ENCODE measurements around the gene LRRC72.

The LRRC72 gene

DNA sequence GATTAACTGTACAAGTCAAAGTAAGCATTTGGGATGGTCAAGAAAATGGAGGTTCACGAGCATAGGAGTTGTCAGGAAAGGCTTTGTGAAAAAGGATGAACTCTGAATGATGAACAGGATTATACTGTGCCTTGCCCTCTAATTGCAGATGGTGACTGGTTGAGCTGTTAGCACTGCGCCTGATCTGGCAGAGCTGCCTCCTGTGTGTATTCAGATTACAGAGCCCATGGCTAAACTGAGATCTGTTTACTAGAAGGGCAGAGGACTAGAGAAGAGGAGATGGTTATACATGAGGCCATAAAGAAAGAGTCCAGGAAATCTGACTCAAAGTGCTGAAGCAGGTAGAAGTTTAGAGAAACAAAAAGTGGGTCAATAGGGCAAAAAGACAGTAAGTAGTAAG, 29.7 kb downstream of the LRRC72 start:
- Histone ChIP-seq H3K27ac (no peak overlapping the region), H3K4me3 (ENCODE audit: low read depth, low read length) (no peak overlapping the region), H3K36me3 (replicated peaks) (no peaks in the 10 kb centered on the region), H3K27me3 (replicated peaks) (no peaks in the 10 kb centered on the region)
- TF ChIP-seq, protein P1, sequence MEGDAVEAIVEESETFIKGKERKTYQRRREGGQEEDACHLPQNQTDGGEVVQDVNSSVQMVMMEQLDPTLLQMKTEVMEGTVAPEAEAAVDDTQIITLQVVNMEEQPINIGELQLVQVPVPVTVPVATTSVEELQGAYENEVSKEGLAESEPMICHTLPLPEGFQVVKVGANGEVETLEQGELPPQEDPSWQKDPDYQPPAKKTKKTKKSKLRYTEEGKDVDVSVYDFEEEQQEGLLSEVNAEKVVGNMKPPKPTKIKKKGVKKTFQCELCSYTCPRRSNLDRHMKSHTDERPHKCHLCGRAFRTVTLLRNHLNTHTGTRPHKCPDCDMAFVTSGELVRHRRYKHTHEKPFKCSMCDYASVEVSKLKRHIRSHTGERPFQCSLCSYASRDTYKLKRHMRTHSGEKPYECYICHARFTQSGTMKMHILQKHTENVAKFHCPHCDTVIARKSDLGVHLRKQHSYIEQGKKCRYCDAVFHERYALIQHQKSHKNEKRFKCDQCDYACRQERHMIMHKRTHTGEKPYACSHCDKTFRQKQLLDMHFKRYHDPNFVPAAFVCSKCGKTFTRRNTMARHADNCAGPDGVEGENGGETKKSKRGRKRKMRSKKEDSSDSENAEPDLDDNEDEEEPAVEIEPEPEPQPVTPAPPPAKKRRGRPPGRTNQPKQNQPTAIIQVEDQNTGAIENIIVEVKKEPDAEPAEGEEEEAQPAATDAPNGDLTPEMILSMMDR (IDR thresholded peaks at IDR 0.05; ENCODE audit: low read depth, low read length, missing control alignments) = no peak
- no peak for DNase-seq
- in situ Hi-C loops (cut with HindIII; ENCODE audit: low pct_ligation_motif_present, low sequenced_read_pairs) = no loop called here

DNA sequence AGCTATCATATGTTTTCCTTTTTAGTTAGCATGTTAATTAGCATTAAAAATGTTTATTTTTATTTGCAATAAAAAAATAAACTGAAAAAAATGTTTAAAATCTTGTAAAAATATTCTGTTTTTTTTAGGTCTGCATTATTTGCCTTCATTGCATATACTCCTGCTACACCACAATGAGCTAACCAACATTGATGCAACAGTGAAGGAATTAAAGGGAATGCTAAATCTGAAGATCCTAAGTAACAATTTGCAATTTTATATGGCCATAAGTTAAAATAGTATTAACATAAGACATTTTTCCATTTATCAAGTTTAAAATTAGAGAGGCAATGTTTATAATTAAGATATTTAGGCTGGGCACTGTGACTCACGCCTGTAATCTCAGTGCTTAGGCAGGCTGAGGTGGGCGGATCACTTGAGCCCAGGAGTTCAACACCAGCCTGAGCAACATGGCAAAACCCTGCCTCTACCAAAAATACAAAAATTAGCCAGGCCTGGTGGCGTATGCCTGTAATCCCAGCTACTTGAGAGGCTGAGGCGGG, 32.2 kb downstream of the LRRC72 start:
- TF ChIP-seq, protein P1 (IDR thresholded peaks at IDR 0.05; ENCODE audit: low read depth, low read length, missing control alignments) = no peak
- Histone ChIP-seq H3K36me3 (replicated peaks) (no peaks in the 10 kb centered on the region), H3K4me3 (ENCODE audit: low read depth, low read length) (no peak overlapping the region), H3K27ac (no peak overlapping the region), H3K27me3 (replicated peaks) (no peaks in the 10 kb centered on the region)
- in situ Hi-C loops (cut with HindIII; ENCODE audit: low pct_ligation_motif_present, low sequenced_read_pairs) = no loop called here
- no peak for DNase-seq

DNA sequence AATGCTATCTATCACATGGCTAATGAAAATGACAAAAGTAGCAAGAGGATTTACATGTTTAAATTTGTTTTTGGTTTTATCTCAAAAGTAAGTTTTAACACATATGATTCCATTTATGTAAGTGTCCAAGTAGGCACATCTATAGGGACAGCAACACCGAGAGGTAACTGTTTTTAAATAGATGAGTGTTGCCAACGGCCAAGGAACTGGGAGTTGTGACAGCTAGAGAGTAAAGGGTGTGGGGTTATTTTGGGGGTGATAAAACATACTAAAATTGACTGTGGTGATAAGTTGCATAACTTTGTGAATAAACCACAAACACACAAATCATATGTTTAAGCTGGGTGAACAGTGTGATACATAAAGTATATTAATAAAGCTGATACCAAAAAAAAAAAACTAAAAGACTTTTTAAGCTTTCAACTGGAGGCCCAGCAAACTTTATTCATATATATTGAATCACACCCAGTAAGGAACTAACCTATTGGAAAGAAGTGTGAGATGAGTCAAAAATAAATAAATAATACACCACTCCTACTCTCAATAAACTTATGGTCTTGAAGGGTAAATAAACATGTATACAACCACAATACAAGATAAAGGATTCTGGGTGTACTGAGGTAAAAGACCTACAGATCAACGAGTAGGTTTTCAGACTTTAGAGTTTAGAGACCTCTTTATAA, 33.0 kb downstream of the LRRC72 start:
- no peaks in the 10 kb centered on the region for H3K27me3 ChIP-seq (replicated peaks)
- in situ Hi-C loops (cut with HindIII; ENCODE audit: low pct_ligation_motif_present, low sequenced_read_pairs) = no loop called here
- H3K27ac ChIP-seq = no peak overlapping the region
- no peak overlapping the region for H3K4me3 ChIP-seq (ENCODE audit: low read depth, low read length)
- TF ChIP-seq, protein P1 (IDR thresholded peaks at IDR 0.05; ENCODE audit: low read depth, low read length, missing control alignments) = no peak
- H3K36me3 ChIP-seq (replicated peaks) = no peaks in the 10 kb centered on the region
- no peak for DNase-seq

DNA sequence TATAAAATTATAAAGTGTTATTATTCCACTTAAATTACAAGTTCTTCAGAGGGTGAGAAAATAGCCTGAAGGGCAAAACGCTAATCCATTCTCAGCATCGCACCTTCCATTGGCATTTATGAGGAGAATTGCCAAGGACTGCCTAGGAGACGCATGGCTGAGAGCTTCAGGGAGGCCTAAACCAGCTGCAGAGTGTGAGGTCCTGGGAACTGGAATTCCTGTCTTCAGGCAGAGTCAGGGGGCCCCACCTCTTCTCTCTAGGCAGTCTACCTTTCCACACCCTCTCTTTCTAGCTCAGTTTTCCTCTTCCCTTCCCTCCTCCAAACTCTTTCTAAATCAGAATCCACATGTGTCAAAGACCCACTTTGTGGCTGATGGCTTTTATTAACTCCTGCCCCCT, 35.3 kb downstream of the LRRC72 start:
- TF ChIP-seq, protein P1 (IDR thresholded peaks at IDR 0.05; ENCODE audit: low read depth, low read length, missing control alignments) = no peak
- no peak overlapping the region for H3K27ac ChIP-seq
- no peak for DNase-seq
- in situ Hi-C loops (cut with HindIII; ENCODE audit: low pct_ligation_motif_present, low sequenced_read_pairs) = no loop called here
- H3K27me3 ChIP-seq (replicated peaks) = no peaks in the 10 kb centered on the region
- no peaks in the 10 kb centered on the region for H3K36me3 ChIP-seq (replicated peaks)
- no peak overlapping the region for H3K4me3 ChIP-seq (ENCODE audit: low read depth, low read length)

DNA sequence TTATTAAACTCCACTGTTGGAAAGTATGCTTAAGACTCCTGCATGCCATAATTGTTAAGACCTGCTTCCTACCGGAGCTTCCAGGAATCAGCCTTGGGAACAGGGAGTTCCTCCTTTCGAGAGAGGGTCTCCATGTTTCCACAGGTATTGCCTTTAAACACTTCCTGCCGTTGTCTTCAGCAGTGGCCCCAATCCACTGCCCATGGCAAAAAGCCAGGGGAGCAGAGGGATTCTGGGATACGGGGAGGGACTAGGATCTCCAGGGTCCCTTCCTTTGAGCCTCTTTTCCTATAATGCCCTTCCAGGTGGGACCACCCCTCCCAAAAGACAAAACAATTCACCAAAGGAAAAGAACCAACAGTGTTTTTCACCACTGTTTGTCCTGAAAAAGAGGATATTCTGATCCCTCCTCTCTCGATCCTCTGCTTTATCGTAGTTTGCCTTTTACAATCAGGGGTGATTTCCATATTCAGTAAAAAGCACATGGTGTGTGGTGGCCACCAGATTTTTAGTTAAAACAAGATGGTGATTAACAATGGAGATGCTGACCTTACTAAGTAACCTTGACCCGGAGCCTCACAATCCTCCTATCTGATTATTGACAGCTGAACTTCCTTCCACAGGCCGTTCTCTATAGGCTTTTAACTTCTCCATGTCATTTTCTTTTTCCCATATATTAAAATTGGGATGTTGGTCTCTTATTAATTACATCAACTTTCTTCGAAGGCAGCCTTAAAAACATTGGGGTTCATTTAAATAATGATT, 36.0 kb downstream of the LRRC72 start:
- no peak overlapping the region for H3K27ac ChIP-seq
- no peak overlapping the region for H3K4me3 ChIP-seq (ENCODE audit: low read depth, low read length)
- in situ Hi-C loops (cut with HindIII; ENCODE audit: low pct_ligation_motif_present, low sequenced_read_pairs) = no loop called here
- no peak for DNase-seq
- TF ChIP-seq, protein P1 (IDR thresholded peaks at IDR 0.05; ENCODE audit: low read depth, low read length, missing control alignments) = no peak
- no peaks in the 10 kb centered on the region for H3K36me3 ChIP-seq (replicated peaks)
- H3K27me3 ChIP-seq (replicated peaks) = no peaks in the 10 kb centered on the region
